ENCODE results near the gene NOTCH2. TPM values are rescaled to one million over a fixed set of nuclear protein-coding genes. Genes with fewer than 3 reads are reported as not detected.
A peak's percentile ranks its signal among the peaks of the same experiment; 100 is the strongest.
"Not testable (repeated sequence)": the region's sequence is repeated elsewhere in the genome, so short reads cannot be mapped to it uniquely, and the experiment has no call there.

The NOTCH2 gene
- total and polyA plus RNA-seq, 8 donors, result 0.92 to 191 (median 30.4) TPM

DNA sequence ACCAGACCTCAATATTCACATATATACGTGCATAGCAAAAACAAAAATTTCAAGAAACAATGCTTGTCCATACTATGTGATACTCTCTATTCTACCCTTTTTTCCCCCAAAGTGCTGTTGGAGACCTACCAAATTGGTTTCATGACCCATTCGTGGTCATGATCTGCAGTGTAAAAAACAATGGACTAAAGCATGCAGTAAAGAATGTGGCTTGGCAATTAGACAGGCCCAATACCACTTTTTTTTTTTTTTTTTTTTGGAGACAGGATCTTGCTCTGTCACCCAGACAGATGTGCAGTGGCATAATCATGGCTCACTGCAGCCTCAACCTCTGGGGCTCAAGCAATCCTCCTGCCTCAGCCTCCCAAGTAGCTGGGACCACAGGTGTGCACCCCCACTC is 21.3 kb downstream of the NOTCH2 start:
- 33 to 69% (median 52%) methylated on average over 1 of the region's 2 CpGs for WGBS, 5 donors
- H3K4me1 ChIP-seq, result not testable (repeated sequence)

DNA sequence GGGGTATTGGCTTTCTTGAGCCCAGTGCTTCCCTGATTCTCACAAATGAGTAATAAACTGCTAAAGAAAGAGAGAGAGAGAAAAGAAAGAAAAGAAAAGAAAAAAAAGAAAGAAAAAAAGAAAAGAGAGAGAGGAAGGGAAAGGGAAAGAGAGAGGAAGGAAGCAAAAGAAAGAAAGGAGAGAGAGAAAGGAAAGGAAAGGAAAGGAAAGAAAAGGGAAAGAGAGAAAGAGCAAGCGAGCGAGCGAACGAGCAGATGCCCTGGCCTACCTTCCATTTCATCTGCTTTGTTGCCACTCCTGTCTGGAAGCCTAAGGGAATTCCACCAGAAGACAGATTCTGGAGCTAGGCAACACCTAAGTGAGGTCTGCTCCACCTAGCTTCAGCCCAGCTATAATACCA is 27.7 kb downstream of the NOTCH2 start:
- H3K9me3 ChIP-seq; H3K27me3 ChIP-seq; H3K36me3 ChIP-seq; DNase-seq; H3K4me1 ChIP-seq; intact Hi-C loops (cut with DNase I; ENCODE audit: low total_unique reads); H3K4me3 ChIP-seq; H3K27ac ChIP-seq: not testable (repeated sequence)
- WGBS, 5 donors, result 90 to 100% (median 93%) methylated on average over 4 of the region's 4 CpGs

More for the DNA sequence above, 21.3 kb downstream of the NOTCH2 start:
- H3K4me3 ChIP-seq; DNase-seq; H3K27ac ChIP-seq; H3K9me3 ChIP-seq; H3K27me3 ChIP-seq; H3K36me3 ChIP-seq; intact Hi-C loops (cut with DNase I; ENCODE audit: low total_unique reads): not testable (repeated sequence)

GRCh38 chr1:120032253-120032652 is 37.2 kb downstream of the NOTCH2 start:
- H3K4me3 ChIP-seq; H3K27me3 ChIP-seq; intact Hi-C loops (cut with DNase I; ENCODE audit: low total_unique reads); H3K27ac ChIP-seq; H3K36me3 ChIP-seq; H3K9me3 ChIP-seq; H3K4me1 ChIP-seq: not testable (repeated sequence)
- 21 to 58% (median 22%) methylated on average over 2 of the region's 3 CpGs; no CpG with 5 or more reads in 2 of the 5 donors for WGBS, 5 donors
- DNase-seq, result peak in 1 of 2 donors; percentile 26

GRCh38 chr1:120023791-120024190 is 45.7 kb downstream of the NOTCH2 start:
- H3K9me3 ChIP-seq; H3K27me3 ChIP-seq; H3K36me3 ChIP-seq; H3K27ac ChIP-seq; DNase-seq; intact Hi-C loops (cut with DNase I; ENCODE audit: low total_unique reads); H3K4me3 ChIP-seq; H3K4me1 ChIP-seq: not testable (repeated sequence)
- no CpG with 5 or more reads among the region's 1 CpG for WGBS, 5 donors

DNA sequence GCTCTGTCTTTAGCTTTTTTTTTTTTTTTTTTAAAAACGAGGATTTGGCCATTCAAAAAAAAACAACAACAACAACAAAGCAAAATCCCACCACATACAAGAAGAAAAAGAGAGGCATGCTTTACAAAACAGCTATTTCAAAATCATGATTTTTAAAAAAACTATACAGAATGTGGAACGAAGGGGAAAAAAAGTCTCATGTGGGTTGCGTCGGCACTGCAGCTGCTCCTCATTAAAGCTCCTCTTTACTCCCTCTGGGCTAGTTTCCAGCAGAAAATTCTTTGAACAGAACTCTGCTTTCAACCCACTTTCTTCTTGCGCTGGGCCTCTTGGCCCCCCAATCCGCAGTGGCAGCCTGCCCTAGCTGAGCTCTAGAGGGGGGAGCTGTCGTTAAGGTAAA is 54.5 kb downstream of the NOTCH2 start:
- H3K27me3 ChIP-seq; H3K9me3 ChIP-seq; H3K27ac ChIP-seq; H3K36me3 ChIP-seq; intact Hi-C loops (cut with DNase I; ENCODE audit: low total_unique reads); DNase-seq; H3K4me1 ChIP-seq; H3K4me3 ChIP-seq: not testable (repeated sequence)
- 18 to 41% (median 33%) methylated on average over 4 to 7 of the region's 7 CpGs for WGBS, 5 donors

- H3K27me3 ChIP-seq; H3K4me1 ChIP-seq; H3K27ac ChIP-seq; DNase-seq; H3K9me3 ChIP-seq; H3K36me3 ChIP-seq; H3K4me3 ChIP-seq; intact Hi-C loops (cut with DNase I; ENCODE audit: low total_unique reads): not testable (repeated sequence)
- 58 to 94% (median 82%) methylated on average over 1 of the region's 1 CpG for WGBS, 5 donors
Measured at GRCh38 chr1:120008320-120008719, 61.1 kb downstream of the NOTCH2 start.

GRCh38 chr1:120007850-120008249 is 61.6 kb downstream of the NOTCH2 start:
- WGBS, 5 donors, result no CpG with 5 or more reads among the region's 1 CpG
- H3K9me3 ChIP-seq; H3K36me3 ChIP-seq; H3K27ac ChIP-seq; H3K4me3 ChIP-seq; H3K4me1 ChIP-seq; intact Hi-C loops (cut with DNase I; ENCODE audit: low total_unique reads); DNase-seq; H3K27me3 ChIP-seq: not testable (repeated sequence)

DNA sequence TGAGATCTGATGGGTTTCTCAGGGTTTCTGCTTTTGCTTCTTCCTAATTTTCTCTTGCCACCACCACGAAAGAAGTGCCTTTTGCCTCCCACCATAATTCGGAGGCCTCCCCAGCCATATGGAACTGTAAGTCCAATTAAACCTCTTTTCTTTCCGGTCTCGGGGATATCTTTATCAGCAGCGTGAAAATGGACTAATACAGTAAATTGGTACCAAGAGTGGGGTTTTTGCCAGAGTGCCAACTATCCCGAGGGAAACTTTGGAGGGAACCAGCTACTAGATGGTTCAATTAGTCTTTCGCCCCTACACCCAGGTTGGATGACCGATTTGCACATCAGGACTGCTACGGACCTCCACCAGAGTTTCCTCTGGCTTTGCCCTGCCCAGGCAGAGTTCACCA is 68.4 kb downstream of the NOTCH2 start:
- WGBS, 5 donors, result 94 to 98% (median 97%) methylated on average over 7 to 9 of the region's 9 CpGs
- H3K9me3 ChIP-seq; H3K4me1 ChIP-seq; H3K4me3 ChIP-seq; H3K27me3 ChIP-seq; DNase-seq; intact Hi-C loops (cut with DNase I; ENCODE audit: low total_unique reads); H3K27ac ChIP-seq: not testable (repeated sequence)
- H3K36me3 ChIP-seq, result peaks cover 0 to 22% (median 15%) of the 10 kb centered on the region in 4 donors

- intact Hi-C loops (cut with DNase I; ENCODE audit: low total_unique reads); H3K27me3 ChIP-seq; H3K4me3 ChIP-seq; H3K9me3 ChIP-seq; H3K4me1 ChIP-seq; H3K27ac ChIP-seq; DNase-seq: not testable (repeated sequence)
- WGBS, 5 donors, result 80 to 100% (median 95%) methylated on average over 1 of the region's 1 CpG
- peaks cover 0 to 14% (median 8%) of the 10 kb centered on the region in 4 donors for H3K36me3 ChIP-seq
Measured at GRCh38 chr1:119996731-119997312, 72.6 kb downstream of the NOTCH2 start.

DNA sequence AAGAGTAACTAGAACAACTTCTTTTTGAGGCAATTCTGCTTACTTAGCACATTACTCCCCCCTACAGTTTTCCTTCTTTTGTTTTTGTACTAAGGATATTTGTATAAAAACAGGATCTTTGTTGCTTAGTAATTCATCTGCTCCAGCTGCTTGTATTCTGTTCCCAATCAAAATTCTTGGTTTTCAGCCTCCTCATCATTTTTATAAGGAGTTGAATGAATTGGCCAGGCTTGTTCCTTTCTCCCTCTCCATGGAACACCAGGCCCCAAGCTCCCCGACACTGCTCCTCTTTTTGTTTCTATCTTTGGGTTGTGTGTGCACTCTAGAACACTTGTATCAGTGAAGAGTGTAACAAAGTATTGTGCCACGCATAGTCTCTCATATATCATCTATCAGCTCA is 73.5 kb downstream of the NOTCH2 start:
- WGBS, 5 donors, result 43 to 70% (median 65%) methylated on average over 1 to 2 of the region's 2 CpGs; no CpG with 5 or more reads in 1 of the 5 donors
- H3K4me3 ChIP-seq; H3K9me3 ChIP-seq; H3K27me3 ChIP-seq; H3K4me1 ChIP-seq; H3K27ac ChIP-seq; H3K36me3 ChIP-seq; intact Hi-C loops (cut with DNase I; ENCODE audit: low total_unique reads): not testable (repeated sequence)
- peak in 1 of 2 donors; percentile 42 for DNase-seq
